GM21576 (cell line): ENCODE results near the gene RBMS2.
A peak's percentile ranks its signal among the peaks of the same experiment; 100 is the strongest.
"Not testable (repeated sequence)": the region's sequence is repeated elsewhere in the genome, so short reads cannot be mapped to it uniquely, and the experiment has no call there.

Experiments
- ATAC-seq: cut with Tn5 transposase; IDR thresholded peaks from one replicate; pipeline ENCODE4 v1.9.1; 2021; ENCODE audit warnings: mild to moderate bottlenecking, moderate library complexity; ENCODE audit not compliant: unreplicated experiment

Gene RBMS2, protein sequence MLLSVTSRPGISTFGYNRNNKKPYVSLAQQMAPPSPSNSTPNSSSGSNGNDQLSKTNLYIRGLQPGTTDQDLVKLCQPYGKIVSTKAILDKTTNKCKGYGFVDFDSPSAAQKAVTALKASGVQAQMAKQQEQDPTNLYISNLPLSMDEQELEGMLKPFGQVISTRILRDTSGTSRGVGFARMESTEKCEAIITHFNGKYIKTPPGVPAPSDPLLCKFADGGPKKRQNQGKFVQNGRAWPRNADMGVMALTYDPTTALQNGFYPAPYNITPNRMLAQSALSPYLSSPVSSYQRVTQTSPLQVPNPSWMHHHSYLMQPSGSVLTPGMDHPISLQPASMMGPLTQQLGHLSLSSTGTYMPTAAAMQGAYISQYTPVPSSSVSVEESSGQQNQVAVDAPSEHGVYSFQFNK

DNA sequence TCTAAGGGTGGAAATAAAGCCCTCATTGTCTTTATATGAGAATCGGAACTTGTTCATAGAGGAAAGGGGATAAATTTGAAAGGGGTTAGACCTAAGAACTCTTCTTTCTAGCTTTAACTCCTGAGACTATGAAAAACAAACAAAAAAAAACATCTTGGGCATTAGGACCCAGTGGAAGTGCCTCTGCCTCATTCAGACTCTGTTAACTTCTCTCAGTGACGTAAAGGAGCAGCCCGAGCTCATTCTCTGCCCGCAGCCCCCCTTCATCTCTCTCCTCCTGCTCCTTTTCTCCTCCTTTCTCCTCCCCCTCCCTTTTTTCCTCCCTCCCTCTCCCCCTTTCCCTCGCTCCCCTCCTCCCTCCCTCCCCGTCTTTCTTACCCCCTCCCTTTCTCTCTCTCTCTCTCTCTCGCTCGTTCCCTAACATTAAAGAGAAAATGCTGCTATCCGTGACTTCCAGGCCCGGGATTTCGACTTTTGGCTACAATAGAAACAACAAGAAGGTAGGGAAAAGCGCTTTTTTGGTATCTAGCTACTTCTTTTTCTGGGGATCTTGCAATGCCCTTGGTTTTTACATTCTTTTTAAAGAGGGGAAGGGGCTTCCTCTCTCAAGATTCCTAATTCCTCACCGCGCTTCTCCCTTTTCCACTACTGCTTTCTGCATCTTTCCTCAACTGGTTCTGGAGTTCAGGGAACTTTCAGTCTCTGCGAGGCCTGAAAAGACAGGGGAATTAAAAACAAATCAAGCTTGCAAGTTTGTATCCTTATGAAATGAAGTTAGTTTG, at the start of gene RBMS2:
RBMS2 (plus strand) TSS at position 231 of the 782 bp plus-strand sequence; CDS start at position 435, 204 bp downstream.
- no peak for ATAC-seq

DNA sequence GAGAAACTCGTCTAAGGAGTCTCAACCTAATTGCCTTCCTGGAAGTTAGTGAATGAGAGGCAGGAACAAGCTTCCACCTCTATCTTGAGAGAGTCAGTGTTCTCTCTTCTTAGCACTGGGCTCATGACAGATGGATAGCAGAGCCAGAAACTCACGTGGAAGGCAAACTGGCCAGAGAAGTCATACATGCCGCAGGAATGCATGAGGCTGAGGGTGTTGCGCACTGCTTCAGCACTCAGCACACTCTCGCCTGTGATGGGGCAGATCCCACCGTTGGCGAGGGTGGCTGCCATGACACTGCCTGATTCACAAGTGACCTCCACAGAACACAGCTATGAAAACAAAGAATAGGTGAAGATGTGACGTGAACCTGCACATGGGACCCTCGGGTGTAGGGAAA, 47.2 kb upstream of the RBMS2 start:
- no peak for ATAC-seq

DNA sequence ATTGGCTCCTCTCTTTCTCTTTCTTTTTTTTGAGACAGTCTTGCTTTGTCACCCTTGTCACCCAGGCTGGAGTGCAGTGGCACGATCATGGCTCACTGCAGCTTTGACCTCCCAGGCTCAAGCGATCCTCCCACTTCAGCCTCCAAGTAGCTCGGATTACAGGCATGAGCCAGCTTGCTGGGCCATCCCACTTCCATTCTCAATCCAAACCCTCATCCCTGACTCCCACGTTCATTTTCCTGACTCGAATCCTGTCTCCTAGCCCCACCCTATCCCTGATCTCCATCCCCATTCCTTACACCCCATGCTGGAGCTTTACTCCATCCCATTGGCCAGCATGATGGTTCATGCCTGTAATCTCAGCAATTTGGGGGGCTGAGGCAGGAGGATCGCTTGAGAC, 45.5 kb upstream of the RBMS2 start:
- ATAC-seq, result no peak

DNA sequence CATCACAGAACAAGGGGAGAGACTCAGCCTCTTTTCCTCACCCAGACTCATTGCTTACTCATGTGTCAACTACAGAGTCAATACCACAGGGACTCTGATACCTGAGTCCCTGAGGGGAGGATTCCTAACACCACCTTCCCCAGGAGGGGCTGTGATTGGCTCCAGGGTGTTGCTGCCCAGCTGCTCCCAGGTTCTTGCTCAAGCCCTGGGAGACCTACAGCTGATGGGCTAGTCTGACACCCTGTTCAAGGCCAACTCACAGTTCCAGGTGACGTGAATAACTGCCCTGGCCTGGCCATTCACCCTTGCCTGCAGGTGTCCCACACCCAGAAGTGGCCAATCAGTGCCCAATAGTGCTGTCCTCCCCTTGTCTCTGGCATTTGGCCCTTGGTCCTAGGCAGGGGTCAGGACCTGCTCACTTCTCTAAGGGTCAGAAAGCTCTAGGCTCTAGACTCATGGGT, 44.6 kb upstream of the RBMS2 start:
- ATAC-seq, result no peak

DNA sequence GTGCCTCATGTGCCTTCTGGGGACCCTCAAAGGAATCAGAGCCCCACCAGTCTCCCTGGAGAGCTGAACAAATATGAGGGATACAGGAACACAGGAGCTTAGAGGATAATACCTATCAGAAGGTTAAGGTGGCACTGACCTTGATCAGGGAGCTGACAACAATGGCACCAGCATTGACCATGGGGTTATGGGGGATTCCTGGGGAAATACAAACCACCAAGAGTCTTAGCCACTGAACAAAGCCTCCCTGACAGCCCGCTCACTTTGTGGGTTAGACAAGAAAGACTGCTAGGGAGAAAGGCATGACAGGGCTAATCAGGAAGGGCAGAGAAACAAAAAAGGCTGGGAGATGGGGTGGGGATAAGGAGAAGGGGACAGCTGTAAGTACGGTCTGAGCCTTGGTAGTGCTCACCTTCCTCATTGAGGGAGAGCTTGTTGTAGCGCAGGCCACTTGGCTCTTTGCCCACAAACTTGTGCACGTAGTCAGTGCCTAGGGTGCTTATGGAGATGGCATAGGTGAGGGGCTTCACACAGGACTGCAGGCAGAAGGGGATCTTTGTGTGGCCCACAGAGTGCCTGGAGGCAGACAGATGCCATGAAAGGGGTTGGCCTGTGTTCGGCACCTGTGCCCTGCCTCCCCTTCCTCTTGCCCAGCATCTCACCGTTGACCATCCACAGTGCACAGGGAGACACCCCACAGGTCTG, 43.9 kb upstream of the RBMS2 start:
- ATAC-seq, result no peak

DNA sequence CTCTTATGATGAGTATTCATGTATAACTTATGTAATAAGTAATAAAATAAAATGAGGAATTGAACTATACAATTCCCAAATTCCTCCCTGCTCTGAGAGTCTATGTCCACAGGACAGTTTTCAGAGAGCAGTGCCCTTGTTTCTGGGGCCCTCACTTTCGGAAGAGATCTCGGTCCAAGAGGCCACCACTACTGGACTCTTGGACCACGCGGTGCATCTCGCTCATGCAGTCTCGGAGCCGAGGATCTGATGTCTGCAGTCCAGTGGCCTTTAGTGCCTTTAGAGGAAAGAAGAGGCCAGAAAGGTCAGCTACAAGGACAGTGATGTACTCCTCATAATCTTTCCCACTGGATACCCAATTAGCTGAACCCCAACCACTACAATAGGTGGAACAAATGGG, 42.0 kb upstream of the RBMS2 start:
- ATAC-seq, result no peak

DNA sequence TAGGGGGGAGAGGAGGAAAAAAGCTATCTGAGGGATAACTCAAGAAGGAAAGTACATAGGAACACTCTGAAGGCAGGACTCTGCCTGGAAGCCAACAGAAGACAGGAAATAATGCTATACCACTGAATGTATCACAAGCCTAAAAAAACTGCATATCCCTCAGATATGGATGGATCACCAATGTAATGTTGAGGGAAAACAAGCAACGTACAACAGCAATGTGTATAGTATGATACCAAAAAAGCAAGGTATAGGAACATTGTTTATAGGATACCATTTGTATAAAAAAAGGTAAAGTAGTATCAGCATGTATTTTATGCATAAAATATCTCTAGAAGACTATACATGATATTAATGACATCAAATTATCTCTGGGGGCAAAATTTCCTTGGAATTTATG, 37.1 kb upstream of the RBMS2 start:
- ATAC-seq, result no peak

DNA sequence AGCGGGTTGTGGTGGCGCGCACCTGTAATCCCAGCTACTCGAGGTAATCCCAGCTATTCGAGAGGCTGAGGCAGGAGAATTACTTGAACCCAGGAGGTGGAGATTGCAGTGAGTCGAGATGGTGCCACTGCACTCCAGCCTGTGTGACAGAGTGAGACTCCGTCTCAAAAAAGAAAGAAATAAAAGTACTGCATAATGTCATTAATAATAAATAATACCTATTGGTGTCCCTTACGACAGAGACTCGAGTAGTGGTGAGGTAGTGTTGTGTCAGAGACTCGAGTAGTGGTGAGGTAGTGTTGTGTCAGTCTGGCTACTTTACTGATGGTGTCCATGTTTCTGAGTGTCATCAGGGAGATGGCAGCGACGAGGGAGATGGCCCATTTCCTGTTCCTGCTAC, 34.9 kb upstream of the RBMS2 start:
- no peak for ATAC-seq

DNA sequence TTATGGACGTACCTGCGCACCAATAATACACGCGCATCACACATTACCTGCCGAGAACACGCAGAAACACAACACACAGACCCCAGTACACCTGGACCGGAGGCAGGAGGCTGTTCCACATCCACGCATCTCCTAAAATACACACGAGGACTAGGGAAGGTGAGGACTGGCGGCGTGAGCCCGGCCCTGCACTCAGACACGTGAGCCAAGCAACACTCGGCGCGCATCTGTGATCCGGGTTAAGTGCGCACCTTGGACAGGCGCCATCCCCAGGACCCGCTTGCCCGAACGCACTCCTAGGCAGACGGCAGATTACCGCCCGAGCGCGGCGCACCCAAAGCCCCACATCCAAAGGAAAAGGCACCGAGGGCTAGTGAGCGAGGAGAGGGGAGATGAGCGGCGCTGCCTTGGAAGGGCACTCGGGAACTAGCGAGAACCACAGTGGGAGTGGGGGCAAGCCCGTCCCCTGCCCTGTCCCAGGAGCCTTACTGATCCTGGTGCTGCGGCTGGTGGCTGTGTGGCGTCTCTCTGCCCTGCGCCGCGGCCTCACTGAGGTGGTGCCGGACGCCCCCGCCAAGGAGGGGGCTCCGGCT, 34.1 kb upstream of the RBMS2 start:
- ATAC-seq, result peak; percentile 13

DNA sequence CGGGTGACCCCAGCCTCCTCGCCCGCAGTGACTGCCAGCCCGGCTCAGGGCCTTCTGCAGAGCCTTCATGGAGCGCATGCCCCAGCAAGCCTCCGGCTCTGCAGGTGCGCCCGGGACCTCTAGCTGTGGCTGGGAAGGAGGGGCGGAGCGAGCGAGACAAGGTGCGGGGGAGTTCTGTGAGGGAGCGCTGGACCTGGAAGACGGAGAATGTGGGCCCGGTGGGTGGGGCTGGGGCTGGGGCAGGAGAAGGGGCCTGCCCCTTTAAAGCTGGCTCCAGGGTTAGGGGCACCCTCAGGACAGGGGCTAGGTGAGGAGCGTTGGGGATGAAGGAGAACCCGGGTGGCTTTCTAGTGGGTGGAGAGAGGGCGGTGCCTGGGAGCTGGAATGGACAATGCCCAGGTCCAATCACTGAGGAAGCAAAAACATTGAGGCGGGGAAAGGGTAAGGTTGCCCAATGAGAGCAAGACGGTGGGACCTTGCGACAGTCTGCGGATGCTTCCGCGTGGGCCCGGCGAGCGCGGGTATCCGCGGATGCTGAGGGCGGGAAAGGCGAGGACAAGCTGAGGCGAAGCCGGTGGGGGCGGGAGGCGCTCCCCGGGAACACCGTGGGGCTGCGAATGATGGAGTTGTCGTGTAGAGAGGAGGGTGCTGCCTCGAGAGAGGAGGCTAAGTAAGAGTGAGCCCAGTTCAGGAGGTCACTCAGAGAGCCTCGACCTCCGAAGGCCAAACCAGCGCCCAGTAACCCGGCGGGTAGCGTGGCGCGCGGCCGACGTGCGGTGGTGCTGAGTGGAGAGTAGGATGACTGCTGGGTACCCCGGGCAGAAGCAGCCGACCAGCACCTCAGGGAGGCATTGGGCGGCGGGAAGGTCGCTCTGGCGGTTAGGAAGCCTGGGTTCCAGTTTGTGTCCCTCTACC, 33.3 kb upstream of the RBMS2 start, which contains the start of gene GLS2:
GLS2 (minus strand) TSS at position 121 of the 915 bp plus-strand sequence; CDS start at position 78, 43 bp downstream.
- ATAC-seq, result peak; percentile 84

DNA sequence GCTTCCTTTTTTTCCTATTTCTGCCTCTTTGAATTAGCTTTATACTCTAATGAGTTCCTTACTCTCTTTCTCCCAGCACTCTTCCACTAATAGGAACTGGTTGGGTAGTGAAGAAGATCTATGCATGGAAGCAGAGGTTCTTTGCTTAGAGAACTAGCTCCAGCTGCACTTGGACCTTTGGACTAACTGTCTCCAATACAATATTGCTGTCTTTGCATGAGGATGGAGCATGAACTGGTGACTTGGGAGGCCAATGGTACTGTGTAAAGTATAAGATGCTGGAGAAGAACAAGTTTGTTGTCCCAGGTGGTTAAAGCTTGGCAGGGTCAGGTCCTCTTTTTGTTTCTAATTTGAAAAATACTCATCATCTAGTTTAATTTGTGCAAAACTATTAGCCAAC, 31.3 kb upstream of the RBMS2 start:
- no peak for ATAC-seq

DNA sequence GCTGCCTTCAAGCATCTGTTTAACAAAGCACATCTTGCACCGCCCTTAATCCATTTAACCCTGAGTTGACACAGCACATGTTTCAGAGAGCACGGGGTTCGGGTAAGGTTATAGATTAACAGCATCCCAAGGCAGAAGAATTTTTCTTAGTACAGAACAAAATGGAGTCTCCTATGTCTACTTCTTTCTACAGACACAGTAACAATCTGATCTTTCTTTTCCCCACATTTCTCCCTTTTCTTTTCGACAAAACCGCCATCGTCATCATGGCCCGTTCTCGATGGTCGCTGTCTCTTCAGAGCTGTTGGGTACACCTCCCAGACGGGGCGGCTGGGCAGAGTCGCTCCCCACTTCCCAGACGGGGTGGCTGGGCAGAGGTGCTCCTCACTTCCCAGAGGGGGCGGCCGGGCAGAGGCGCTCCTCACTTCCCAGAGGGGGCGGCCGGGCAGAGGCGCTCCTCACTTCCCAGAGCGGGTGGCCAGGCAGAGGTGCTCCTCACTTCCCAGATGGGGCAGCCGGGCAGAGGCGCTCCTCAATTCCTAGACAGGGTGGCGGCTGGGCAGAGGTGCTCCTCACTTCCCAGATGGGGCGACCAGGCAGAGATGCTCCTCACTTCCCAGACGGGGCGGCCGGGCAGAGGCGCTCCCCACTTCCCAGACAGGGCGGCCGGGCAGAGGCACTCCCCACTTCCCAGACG, 28.1 kb upstream of the RBMS2 start:
- ATAC-seq, result not testable (repeated sequence)

DNA sequence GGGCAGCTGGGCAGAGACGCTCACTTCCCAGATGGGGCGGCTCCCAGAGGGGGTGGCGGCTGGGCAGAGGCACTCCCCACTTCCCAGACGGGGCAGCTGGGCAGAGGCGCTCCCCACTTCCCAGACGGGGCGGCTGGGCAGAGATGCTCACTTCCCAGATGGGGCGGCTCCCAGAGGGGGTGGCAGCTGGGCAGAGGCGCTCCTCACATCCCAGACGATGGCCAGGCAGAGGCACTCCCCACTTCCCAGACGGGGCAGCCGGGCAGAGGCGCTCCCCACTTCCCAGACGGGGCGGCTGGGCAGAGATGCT, 27.6 kb upstream of the RBMS2 start:
- not testable (repeated sequence) for ATAC-seq

DNA sequence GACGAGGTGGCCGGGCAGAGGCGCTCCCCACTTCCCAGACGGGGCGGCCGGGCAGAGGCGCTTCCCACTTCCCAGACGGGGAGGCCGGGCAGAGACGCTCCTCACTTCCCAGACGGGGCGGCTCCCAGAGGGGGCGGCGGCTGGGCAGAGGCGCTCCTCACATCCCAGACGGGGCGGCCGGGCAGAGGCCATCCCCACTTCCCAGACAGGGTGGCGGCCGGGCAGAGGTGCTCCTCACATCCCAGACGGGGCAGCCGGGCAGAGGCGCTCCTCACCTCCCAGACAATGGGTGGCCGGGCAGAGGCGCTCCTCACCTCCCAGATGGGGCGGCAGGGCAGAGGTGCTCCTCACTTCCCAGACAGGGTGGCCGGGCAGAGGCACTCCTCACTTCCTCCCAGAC, 27.1 kb upstream of the RBMS2 start:
- ATAC-seq, result not testable (repeated sequence)

DNA sequence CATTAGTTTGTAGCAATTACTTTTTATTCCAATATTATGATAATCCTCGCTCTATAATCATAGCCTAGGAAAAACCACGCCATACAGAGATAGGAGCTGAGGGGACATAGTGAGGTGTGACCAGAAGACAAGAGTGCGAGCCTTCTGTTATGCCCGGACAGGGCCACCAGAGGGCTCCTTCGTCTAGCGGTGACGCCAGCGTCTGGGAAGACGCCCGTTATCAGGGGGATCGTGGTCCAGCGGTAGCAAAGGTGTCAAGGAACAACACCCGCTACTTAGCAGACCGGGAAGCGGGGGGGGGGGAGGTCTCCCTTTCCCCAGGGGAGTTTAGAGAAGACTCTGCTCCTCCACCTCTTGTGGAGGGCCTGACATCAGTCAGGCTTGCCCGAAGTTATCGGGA, 24.9 kb upstream of the RBMS2 start:
- ATAC-seq, result not testable (repeated sequence)

DNA sequence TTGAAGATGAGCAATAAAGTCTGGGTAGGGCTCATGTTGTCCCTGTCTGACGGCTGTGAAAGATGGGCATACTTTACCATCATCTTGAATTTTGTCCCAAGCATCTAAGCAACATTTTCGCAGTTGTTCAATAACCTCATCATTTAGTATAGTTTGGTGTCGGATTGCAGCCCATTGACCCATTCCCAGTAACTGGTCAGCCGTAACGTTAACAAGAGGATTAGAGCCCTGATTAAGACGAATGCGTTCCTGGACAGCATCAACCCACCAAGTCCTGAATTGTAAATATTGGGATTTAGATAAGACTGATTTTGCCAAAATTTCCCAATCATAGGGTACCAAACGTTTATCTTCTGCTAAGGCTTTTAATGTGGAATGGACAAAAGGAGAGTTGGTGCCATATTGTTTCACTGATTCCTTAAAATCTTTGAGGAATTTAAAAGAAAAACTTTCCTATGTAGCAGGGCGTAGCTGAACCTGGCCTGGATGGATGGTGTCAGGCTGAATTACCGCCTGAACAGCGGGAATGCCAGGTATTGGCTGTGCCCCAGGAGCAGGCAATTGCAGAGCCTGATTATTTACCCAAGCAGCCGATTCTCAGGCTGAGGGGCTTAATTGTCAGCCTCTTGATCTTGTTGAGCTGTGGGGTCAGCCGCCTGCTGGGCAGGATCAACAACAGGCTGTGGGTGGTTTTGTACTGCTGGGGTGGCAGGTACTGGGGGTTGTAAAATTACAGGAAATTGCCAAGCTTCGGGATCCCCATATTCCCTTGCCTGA, 23.3 kb upstream of the RBMS2 start:
- ATAC-seq, result not testable (repeated sequence)

DNA sequence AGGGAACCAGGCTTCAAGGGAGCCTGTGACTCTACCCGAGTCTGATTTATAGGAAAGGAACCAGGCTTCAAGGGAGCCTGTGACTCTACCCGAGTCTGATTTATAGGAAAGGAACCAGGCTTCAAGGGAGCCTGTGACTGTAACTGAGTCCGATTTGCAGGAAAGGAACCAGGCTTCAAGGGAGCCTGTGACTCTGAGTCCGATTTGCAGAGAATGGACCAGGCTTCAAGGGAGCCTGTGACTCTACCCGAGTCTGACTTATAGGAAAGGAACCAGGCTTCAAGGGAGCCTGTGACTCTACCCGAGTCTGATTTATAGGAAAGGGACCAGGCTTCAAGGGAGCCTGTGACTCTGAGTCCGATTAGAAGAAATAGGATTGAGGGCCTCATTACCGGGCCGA, 22.2 kb upstream of the RBMS2 start:
- ATAC-seq, result not testable (repeated sequence)

DNA sequence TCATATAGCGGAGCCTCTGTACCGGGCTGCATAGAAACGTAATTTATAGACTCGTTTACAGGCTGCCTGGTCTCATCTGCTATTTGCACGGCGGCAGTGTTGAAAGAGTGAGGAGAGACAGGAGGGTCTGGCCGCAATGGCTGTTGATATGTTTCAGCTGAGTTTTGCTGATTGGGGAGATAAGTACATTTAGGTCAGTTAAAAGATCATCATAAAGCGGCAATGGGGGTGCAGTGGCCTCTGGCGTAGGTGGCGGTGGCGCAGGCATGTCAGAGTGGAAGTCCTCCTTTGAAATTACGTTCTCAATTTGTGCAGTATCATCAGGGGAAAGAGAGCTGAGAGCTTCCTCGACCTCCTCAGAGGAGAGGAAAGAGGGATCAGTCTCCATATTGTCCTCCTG, 21.7 kb upstream of the RBMS2 start:
- not testable (repeated sequence) for ATAC-seq

DNA sequence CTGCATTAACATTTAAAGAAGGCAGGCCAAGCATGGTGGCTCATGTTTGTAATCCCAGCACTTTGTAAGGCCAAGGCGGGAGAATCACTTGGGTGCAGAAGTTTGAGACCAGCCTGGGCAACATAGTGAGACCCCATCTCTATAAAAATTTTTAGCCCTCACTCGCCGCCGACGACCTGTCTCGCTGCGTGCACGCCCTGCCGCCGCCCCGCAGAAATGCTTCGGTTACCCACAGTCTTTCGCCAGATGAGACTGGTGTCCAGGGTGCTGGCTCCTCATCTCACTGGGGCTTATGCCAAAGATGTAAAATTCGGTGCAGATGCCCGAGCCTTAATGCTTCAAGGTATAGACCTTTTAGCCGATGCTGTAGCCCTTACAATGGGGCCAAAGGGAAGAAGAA, 10.8 kb upstream of the RBMS2 start:
- no peak for ATAC-seq
